Body of pancreas (tissue), 4 donors: ENCODE data around the gene CHRNG.

Source experiments
- POLR2A ChIP-seq, 3 donors: fragments of 450-650 bp; IDR thresholded peaks; one replicate each; pipeline ENCODE4 v1.6.1; 2016; ENCODE audit warnings: antibody characterized with exemption in 3 of 3, mild to moderate bottlenecking in 2 of 3
- TF ChIP-seq, protein P1 (sequence below), 7 experiments: fragments of 450-650 bp in 4 of 7; fragments of 200-600 bp in 3 of 7; sonication (generic) in 3 of 7; IDR thresholded peaks; one replicate each; pipeline ENCODE4 v1.5.1; 2016 to 2019; ENCODE audit warnings: antibody characterized with exemption in 7 of 7

DNA sequence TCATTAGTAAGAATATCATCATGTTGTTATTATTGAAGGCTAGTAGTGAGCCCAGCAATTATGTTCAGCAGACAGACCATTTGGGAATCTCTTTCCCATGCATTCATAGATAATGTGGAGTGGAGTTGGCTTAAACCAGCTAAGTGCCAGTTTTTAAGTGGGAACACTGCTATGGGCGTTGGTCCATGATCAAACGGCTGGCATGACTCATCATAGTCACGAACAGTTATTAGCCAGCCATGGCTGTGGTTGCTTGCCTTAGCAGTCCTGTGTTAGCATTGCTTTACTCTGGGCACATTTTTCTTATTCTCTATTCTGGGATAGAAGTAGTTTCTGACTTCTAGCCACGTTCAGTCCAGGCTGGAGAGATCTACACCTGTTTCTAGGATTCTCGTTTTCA is 28.7 kb downstream of the CHRNG start:
- TF ChIP-seq, protein P1, sequence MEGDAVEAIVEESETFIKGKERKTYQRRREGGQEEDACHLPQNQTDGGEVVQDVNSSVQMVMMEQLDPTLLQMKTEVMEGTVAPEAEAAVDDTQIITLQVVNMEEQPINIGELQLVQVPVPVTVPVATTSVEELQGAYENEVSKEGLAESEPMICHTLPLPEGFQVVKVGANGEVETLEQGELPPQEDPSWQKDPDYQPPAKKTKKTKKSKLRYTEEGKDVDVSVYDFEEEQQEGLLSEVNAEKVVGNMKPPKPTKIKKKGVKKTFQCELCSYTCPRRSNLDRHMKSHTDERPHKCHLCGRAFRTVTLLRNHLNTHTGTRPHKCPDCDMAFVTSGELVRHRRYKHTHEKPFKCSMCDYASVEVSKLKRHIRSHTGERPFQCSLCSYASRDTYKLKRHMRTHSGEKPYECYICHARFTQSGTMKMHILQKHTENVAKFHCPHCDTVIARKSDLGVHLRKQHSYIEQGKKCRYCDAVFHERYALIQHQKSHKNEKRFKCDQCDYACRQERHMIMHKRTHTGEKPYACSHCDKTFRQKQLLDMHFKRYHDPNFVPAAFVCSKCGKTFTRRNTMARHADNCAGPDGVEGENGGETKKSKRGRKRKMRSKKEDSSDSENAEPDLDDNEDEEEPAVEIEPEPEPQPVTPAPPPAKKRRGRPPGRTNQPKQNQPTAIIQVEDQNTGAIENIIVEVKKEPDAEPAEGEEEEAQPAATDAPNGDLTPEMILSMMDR (IDR thresholded peaks at IDR 0.05) = no peak
- TF ChIP-seq POLR2A (IDR thresholded peaks at IDR 0.05) = no peak
